Thymus (tissue), 11 donors: ENCODE data around the gene TCL1A. TPM values are rescaled to one million over a fixed set of nuclear protein-coding genes. Genes with fewer than 3 reads are reported as not detected.
"Not testable (repeated sequence)": the region's sequence is repeated elsewhere in the genome, so short reads cannot be mapped to it uniquely, and the experiment has no call there.

Experiments
- DNase-seq, 9 donors: peaks; one replicate each; pipeline ENCODE4 v3.0.0-alpha.2; 2013; ENCODE audit warnings: low spot score in 9 of 9, low read depth in 6 of 9, missing footprints in 1 of 9
- H3K27ac ChIP-seq, 2 donors: one replicate each; pipeline ENCODE4 v1.5.1; 2013; ENCODE audit warnings: control low read depth in 1 of 2, low read depth in 1 of 2, low read length in 1 of 2, mild to moderate bottlenecking in 1 of 2, moderate library complexity in 1 of 2
- H3K27me3 ChIP-seq, 2 donors: one replicate each; pipeline ENCODE4 v1.5.1; 2013; ENCODE audit warnings: low read length in 1 of 2; ENCODE audit not compliant: control insufficient read depth in 2 of 2, insufficient read depth in 1 of 2
- H3K36me3 ChIP-seq, 2 donors: one replicate each; pipeline ENCODE4 v1.5.1; 2013; ENCODE audit warnings: low read length in 1 of 2, mild to moderate bottlenecking in 1 of 2, moderate library complexity in 1 of 2; ENCODE audit not compliant: control insufficient read depth in 2 of 2, insufficient read depth in 2 of 2
- H3K4me1 ChIP-seq, 2 donors: one replicate each; pipeline ENCODE4 v1.5.1; 2013; ENCODE audit warnings: low read length in 2 of 2; ENCODE audit not compliant: control insufficient read depth in 2 of 2, insufficient read depth in 2 of 2
- H3K4me3 ChIP-seq, 2 donors: one replicate each; pipeline ENCODE4 v1.5.1; 2013; ENCODE audit warnings: low read length in 2 of 2, control low read depth in 1 of 2, mild to moderate bottlenecking in 1 of 2
- H3K9me3 ChIP-seq, 2 donors: one replicate each; pipeline ENCODE4 v1.5.1; 2013; ENCODE audit warnings: low read length in 1 of 2, mild to moderate bottlenecking in 1 of 2; ENCODE audit not compliant: control insufficient read depth in 2 of 2, insufficient read depth in 1 of 2
- WGBS: extraction: QIAGEN DNeasy Blood & Tissue Kit; methylation state at CpG from one replicate; pipeline ENCODE4 v1.1.7; 2013; 5-methylcytosine and 5-hydroxymethylcytosine counted together
- polyA plus RNA-seq: library from polyadenylated mRNA; stranded (reverse); fragments of 200-250 nt; gene quantifications from one replicate; pipeline ENCODE4 v1.2.3, GENCODE V29; 2013
- total RNA-seq: library from RNA; stranded (reverse); fragments of 120-200 nt; gene quantifications from one replicate; pipeline ENCODE4 v1.2.4, GENCODE V29; 2013
- donor health status: healthy.

TCL1A gene
- total and polyA plus RNA-seq, 2 donors = 6.4 to 9.5 TPM

- Histone ChIP-seq H3K4me3 (no peak overlapping the region), H3K27me3 (no peaks in the 10 kb centered on the region), H3K27ac (no peak overlapping the region), H3K9me3 (no peaks in the 10 kb centered on the region), H3K4me1 (no peaks in the 10 kb centered on the region), H3K36me3 (no peaks in the 10 kb centered on the region)
- 39% methylated on average over 5 of the region's 5 CpGs for WGBS
- no peak for DNase-seq
Measured at GRCh38 chr14:95741038-95741490, 27.1 kb upstream of the TCL1A start.

- no peaks in the 10 kb centered on the region for H3K4me1 ChIP-seq
- H3K27ac ChIP-seq = no peak overlapping the region
- no peaks in the 10 kb centered on the region for H3K9me3 ChIP-seq
- DNase-seq = no peak
- 100% methylated on average over 1 of the region's 1 CpG for WGBS
- H3K36me3 ChIP-seq = no peaks in the 10 kb centered on the region
- H3K27me3 ChIP-seq = no peaks in the 10 kb centered on the region
- H3K4me3 ChIP-seq = no peak overlapping the region
Measured at GRCh38 chr14:95739356-95739755, 25.4 kb upstream of the TCL1A start.

GRCh38 chr14:95733212-95733611, 19.3 kb upstream of the TCL1A start:
- no peak for DNase-seq
- Histone ChIP-seq H3K36me3 (no peaks in the 10 kb centered on the region), H3K27me3 (no peaks in the 10 kb centered on the region), H3K4me1 (no peaks in the 10 kb centered on the region), H3K4me3 (no peak overlapping the region), H3K27ac (no peak overlapping the region), H3K9me3 (no peaks in the 10 kb centered on the region)
- 96% methylated on average over 1 of the region's 1 CpG for WGBS

- Histone ChIP-seq H3K9me3 (no peaks in the 10 kb centered on the region), H3K27me3 (no peaks in the 10 kb centered on the region)
- 84% methylated on average over 5 of the region's 5 CpGs for whole genome bisulfite sequencing
Measured at GRCh38 chr14:95730126-95730525, 16.2 kb upstream of the TCL1A start.

GRCh38 chr14:95729402-95730028, 15.6 kb upstream of the TCL1A start:
- not testable (repeated sequence) for H3K9me3 ChIP-seq, H3K27ac ChIP-seq, H3K4me3 ChIP-seq, H3K4me1 ChIP-seq, H3K27me3 ChIP-seq, H3K36me3 ChIP-seq, DNase-seq
- 71% methylated on average over 8 of the region's 8 CpGs for WGBS

More at GRCh38 chr14:95730126-95730525, 16.2 kb upstream of the TCL1A start:
- DNase-seq = no peak
- Histone ChIP-seq H3K36me3 (no peaks in the 10 kb centered on the region), H3K27ac (no peak overlapping the region), H3K4me3 (no peak overlapping the region), H3K4me1 (no peaks in the 10 kb centered on the region)

GRCh38 chr14:95727056-95727700, 13.3 kb upstream of the TCL1A start:
- no peak for DNase-seq

GRCh38 chr14:95725685-95726336, 11.9 kb upstream of the TCL1A start:
- no peak for DNase-seq
- no peaks in the 10 kb centered on the region for H3K4me1 ChIP-seq
- no peaks in the 10 kb centered on the region for H3K27me3 ChIP-seq
- H3K27ac ChIP-seq = no peak overlapping the region
- no peaks in the 10 kb centered on the region for H3K36me3 ChIP-seq
- no peak overlapping the region for H3K4me3 ChIP-seq
- H3K9me3 ChIP-seq = no peaks in the 10 kb centered on the region
- 81% methylated on average over 5 of the region's 5 CpGs for WGBS

More at GRCh38 chr14:95727056-95727700, 13.3 kb upstream of the TCL1A start:
- Histone ChIP-seq H3K9me3 (no peaks in the 10 kb centered on the region), H3K4me1 (no peaks in the 10 kb centered on the region), H3K27me3 (no peaks in the 10 kb centered on the region), H3K4me3 (no peak overlapping the region), H3K36me3 (no peaks in the 10 kb centered on the region), H3K27ac (no peak overlapping the region)
- 87% methylated on average over 6 of the region's 6 CpGs for WGBS

- 89% methylated on average over 1 of the region's 1 CpG for WGBS
Measured at GRCh38 chr14:95722525-95723190, 8.7 kb upstream of the TCL1A start.

GRCh38 chr14:95712398-95712797, 1.5 kb downstream of the TCL1A start:
- H3K9me3 ChIP-seq = no peaks in the 10 kb centered on the region
- H3K36me3 ChIP-seq = no peaks in the 10 kb centered on the region
- no peak overlapping the region for H3K4me3 ChIP-seq
- DNase-seq = no peak
- no peak overlapping the region for H3K27ac ChIP-seq
- 94% methylated on average over 9 of the region's 9 CpGs for WGBS
- peaks cover 11 to 31% of the 10 kb centered on the region in 2 donors for H3K27me3 ChIP-seq
- H3K4me1 ChIP-seq = no peaks in the 10 kb centered on the region

More at GRCh38 chr14:95722525-95723190, 8.7 kb upstream of the TCL1A start:
- no peak for DNase-seq
- Histone ChIP-seq H3K9me3 (no peaks in the 10 kb centered on the region), H3K27me3 (no peaks in the 10 kb centered on the region), H3K4me3 (no peak overlapping the region), H3K4me1 (no peaks in the 10 kb centered on the region), H3K27ac (no peak overlapping the region), H3K36me3 (no peaks in the 10 kb centered on the region)
